RCC 7860 (cell line): ENCODE measurements around the gene GIPR.
"Not testable (repeated sequence)": the region's sequence is repeated elsewhere in the genome, so short reads cannot be mapped to it uniquely, and the experiment has no call there.

ENCODE experiments used
- DNase-seq: peaks from one replicate; pipeline ENCODE4 v3.0.0-alpha.2; 2015; ENCODE audit warnings: low spot score
- FAIRE-seq: peaks from 2 replicates; lab custom pipeline; 2012; peaks lifted over from hg19 to GRCh38; lab: Jason Lieb, UNC

The GIPR gene

DNA sequence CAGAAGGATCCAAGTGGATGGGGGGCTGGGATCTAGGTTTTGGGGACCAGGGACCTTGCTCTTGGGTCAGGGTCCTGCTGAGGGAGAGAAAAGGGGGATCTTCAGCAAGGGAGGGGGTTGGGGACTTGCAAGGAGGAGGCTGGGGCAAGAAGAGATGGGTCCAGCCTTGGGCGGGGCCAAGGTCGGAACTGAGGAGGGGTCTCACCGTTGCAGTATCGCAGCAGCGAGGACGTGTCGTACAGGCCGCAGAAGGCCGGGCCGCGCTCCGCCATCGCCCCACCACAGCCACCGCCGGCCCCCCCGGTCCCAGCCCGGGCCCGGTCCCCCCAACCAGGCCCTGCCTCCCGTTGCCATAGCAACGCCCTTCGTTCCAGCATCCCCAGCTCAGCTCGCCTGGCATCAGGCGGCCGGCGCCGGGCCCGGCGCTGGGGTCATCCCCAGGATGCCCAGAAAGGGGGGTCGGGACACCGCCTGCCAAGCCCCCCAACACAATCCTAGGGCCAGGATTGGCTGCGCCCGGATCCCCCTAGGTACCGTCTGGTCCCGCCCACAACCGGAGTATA is 22.9 kb upstream of the GIPR start:
- DNase-seq (no peak), FAIRE-seq (no peak)

DNA sequence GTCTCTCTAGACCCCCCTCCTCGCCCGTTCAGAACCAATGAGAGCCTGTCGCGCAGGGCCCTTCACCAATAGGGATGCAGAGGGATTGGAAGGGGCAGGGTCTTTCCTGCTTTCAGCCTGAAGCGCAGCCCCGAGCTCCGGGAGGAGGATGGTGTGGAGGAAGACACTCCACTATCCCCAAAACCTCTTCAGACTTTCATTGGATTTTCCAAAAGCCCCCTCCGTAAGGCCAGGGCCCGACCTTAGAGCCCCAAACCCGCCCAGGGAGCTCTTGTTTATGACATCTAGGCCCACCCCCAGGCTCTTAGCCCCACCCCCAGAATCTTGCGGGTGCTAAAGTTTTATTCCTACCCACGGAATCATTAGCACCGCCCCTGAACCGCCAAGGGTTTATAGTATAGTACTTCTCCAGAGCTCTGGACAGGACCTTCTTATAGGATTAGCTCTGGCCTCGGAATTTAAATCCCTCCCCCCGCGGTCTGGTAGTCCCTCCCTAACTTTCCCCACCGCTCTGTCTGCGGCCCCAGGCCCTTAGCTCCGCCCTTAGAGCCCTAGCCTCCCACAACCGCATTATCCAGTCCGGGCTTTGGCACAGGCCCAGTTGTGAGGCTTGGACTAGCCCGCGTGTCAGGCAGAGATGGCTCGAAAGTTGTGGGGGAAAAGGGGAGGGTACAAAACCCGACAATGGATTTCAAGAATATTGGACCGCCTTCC is 22.2 kb upstream of the GIPR start:
- FAIRE-seq (no peak), DNase-seq (peak; percentile 22)

DNA sequence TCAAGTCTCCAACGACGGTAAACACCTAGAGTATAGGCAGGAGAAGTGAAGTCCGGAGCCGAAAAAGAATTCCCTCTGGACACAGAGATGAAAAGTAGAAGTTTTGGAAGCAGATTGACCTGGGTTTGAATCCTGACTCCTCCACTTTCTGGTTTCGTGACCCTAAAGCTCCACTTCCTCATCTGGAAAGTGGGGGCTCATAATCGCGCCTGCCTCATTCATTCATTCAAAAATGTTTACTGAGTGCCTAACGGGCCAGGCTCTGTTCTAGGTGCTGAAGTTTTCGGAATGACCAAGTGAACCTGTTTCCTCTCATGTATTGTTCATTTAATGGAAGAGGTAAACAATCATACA is 21.7 kb upstream of the GIPR start:
- FAIRE-seq, result no peak
- no peak for DNase-seq

DNA sequence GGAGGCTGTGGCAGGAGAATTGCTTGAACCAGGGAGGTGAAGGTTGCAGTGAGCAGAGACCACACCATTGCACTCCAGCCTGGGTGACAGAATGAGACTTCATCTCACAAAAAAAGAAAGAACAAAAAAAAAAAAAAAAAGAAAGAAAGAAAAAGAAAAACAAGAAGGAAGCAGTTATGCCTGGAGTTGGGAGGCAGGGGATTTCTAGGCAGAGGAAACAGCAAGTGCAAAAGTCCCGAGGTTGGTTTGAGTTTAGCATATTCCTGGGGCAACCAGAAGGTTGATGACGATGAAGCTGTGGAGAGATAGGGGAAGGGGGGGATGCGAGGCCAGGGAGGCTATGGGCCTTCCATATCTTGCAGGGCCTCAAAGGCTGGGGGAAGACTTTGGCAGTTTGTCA is 17.3 kb upstream of the GIPR start:
- FAIRE-seq (no peak), DNase-seq (no peak)

DNA sequence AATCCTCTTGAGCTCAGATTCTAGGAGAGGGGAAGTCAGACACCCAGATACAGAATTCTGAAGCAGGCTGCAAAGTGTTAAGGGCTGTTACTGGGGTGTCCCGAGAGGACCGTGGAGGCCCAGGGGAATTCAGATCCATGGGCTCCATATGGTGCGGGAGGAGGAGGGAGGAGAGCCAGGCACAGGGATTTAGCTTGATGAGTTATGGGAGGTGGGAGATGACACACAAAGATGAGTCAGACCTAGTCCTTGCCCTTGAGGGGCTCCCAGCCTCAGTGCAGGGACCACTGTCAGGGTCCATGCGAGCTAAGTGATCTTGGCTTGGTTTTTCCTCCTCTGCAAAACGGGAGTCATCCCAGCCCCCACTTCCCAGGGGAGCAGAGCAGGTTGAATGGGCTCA is 14.4 kb upstream of the GIPR start:
- DNase-seq (no peak), FAIRE-seq (no peak)

DNA sequence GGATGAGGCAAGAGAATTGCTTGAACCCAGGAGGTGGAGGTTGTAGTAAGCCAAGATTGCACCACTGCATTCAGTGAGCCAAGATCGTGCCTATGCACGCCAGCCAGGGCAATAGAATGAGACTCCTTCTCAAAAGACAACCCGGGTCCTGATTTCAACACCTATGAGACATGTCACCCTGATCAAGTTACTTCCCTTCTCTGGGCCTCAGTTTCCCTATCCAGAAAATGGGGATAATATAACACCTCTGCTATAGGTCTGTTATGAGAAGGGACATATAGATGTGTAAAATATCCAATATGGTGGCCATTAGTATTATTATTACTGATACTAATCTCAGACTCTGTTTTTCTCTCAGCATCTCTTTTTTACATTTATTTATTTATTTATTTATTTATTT is 12.9 kb upstream of the GIPR start:
- DNase-seq, result no peak
- no peak for FAIRE-seq

GRCh38 chr19:45657520-45658167 is 10.4 kb upstream of the GIPR start:
- FAIRE-seq (no peak), DNase-seq (no peak)

DNA sequence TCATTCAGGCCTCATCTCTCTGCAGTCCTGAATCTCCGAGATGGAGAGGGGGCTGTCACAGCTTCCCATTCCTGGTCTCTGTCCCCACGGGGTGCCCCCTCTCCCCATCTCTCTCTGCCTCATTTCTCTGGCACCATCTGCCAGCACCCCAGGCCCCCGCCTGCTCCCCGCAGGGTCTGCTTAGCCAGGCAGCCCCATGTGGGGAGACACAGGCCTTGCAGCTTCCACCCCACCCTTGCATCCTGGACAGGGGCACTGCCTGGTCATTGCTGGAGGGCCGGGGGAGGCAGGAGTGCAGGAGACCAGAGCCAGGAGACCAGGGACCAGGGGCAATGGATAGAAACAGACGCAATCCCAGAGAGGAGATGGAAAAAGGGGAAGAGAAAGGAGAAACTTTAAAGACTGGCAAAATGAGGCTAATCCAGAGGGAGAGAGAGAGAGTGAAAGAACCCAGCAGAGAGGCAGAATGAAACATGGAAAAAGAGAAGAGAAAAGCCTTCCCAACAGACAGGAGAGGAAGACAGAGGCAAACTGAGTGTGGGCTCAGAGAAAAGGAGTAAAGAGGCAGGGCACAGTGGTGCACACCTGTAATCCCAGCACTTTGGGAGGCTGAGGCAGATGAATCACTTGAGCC is 8.8 kb upstream of the GIPR start:
- FAIRE-seq (no peak), DNase-seq (no peak)

GRCh38 chr19:45660636-45661035 is 7.4 kb upstream of the GIPR start:
- DNase-seq (no peak), FAIRE-seq (no peak)

DNA sequence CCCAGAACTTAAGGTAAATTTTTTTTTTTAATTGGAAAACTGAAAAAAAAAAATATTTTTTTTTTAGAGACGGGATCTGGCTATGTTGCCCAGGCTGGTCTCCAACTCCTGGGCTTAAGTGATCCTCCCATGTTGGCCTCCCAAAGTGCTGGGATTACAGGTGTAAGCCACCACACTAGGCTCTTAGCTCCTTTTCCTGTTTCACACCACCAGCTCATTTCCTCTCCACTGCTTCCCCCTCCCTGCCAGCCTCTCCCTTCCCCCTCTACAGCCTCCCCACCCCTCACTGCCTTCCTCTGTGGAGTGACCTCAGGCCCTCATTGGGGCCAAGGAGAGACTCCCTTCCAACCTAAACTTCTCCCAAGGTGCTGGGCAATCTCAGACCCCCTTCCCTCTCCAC is 4.2 kb upstream of the GIPR start:
- DNase-seq (no peak), FAIRE-seq (no peak)

DNA sequence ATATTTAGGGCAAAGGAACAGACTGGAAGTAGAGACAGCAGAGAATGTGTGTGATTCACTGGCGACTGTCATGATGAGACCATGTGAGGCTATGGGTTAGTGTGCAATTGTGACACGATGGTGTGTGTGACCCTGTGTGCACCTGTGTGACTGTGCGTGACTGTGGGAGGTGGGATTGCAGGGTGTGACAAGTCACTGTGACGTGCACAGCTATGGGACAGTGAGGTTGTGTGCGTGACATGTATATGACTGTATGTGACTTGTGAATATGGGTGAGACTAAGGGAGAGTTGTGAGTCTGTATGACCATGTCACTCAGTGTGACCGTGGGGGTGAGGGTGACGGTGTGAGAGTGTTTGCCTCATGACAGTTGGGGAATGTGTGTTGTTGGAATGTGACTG is 3.4 kb upstream of the GIPR start:
- FAIRE-seq, result no peak
- no peak for DNase-seq

- no peak for FAIRE-seq
- no peak for DNase-seq
These were observed 386 bp downstream of the GIPR start for GRCh38 chr19:45668342-45668871.

DNA sequence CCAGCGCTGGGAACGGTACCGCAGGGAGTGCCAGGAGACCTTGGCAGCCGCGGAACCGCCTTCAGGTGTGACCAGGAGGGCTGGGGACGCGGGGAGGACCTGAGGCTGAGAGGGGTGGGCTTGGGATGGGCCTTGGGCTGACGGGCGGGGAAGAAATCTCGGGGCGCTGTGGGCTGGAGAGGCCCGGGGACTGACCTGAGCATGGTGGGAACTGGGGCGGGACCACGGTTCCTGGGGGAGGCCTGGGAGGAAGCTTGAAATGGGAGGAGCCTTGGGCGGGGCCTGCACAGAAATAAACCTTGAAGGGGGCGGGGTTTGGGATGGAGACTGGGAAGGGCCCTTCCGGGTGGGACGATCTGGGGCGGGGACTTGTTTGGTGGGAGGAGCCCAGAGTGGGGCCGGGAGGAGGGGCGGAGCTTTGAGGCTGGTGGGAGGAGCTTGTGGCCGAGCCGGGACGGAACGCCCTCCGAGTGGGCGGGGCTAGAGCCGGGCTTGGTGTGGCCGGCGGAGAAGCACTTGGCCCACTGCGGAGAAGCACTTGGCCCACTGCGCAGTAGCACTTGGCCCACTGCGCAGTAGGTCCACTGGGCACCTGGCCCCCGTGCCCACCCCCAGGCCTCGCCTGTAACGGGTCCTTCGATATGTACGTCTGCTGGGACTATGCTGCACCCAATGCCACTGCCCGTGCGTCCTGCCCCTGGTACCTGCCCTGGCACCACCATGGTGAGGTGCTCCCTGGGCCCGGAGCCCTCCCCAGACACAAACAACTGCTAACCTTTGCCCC is 2.8 kb downstream of the GIPR start:
- no peak for FAIRE-seq

DNA sequence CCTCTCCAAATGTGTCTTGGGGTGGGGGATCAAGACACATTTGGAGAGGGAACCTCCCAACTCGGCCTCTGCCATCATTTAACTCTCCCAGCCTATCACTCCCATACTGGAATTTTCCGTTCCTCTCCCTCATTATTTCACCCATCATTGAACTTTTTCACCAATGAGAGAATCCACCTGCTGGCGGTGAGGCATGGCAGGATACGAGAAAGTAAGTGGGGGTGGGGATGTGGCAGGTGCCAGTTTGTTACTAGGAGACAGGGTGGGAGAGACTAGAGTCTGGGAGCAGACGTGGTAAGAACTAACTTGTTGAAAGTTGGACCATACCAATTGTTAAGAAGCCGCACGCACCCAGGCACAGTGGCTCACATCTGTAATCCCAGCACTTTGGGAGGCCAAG is 6.9 kb downstream of the GIPR start:
- FAIRE-seq (no peak), DNase-seq (no peak)

More for the DNA sequence above, 2.8 kb downstream of the GIPR start:
- DNase-seq, result no peak

- DNase-seq, result no peak
- no peak for FAIRE-seq
These were observed 8.8 kb downstream of the GIPR start for GRCh38 chr19:45676851-45677263.

DNA sequence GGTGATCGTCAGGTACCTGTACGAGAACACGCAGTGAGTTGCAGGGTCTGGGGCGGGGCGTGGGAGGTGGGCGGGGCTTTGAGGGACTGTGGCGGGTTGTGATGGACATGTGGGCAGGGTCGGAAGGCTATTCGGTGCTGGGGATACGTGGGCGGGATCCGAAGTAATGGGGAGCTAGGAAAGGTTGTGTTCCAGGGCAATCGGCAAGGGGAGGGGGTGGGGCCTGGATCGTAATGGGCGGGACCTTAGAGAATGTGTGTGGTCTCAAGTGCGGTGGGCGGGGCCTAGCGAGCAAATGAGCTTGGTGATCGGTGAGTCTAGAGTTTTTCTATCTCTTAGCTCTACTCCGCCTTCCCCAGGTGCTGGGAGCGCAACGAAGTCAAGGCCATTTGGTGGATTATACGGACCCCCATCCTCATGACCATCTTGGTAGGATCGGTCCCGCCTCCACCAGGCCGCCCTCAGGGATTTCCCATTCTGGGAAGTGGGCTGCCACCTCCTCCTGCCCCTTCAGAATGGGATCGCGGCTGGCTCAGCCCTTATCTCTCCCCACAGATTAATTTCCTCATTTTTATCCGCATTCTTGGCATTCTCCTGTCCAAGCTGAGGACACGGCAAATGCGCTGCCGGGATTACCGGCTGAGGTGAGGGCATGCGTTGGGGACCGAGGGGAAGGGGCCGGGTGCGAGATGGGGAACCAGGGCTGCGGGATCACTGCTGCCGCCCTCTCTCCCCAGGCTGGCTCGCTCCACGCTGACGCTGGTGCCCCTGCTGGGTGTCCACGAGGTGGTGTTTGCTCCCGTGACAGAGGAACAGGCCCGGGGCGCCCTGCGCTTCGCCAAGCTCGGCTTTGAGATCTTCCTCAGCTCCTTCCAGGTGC is 9.6 kb downstream of the GIPR start:
- no peak for DNase-seq
- FAIRE-seq, result no peak

DNA sequence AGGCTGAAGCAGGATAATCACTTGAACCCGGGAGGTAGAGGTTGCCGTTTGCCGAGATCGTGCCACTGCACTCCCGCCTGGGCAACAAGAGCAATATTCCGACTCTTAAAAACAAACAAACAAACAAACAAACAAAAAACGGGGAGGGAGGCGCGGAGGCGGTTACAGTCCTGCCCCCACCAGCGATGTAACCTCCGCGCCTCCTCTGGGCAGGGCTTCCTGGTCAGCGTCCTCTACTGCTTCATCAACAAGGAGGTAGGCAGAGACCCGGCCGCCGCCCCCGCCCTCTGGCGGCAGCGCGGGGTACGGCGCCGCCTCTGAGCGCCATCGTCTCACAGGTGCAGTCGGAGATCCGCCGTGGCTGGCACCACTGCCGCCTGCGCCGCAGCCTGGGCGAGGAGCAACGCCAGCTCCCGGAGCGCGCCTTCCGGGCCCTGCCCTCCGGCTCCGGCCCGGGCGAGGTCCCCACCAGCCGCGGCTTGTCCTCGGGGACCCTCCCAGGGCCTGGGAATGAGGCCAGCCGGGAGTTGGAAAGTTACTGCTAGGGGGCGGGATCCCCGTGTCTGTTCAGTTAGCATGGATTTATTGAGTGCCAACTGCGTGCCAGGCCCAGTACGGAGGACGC is 13.5 kb downstream of the GIPR start:
- FAIRE-seq (no peak), DNase-seq (peak; percentile 67)

DNA sequence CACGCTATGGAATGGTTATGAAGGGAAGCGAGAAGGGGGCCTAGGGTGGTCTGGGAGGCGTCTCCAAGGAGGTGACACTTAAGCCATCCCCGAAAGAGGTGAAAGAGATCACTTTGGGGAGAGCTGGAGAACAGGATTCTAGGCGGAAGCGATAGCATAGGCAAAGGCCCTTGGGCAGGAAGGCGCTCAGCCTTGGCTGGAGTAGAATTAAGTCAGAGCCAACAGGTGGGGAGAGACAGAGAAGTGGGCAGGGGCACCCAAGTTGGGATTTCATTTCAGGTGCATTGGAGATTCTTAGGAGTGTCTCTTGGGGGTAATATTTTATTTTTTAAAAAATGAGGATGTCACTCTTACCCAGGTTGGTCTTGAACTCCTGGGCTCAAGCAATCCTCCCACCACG is 14.1 kb downstream of the GIPR start:
- no peak for DNase-seq

DNA sequence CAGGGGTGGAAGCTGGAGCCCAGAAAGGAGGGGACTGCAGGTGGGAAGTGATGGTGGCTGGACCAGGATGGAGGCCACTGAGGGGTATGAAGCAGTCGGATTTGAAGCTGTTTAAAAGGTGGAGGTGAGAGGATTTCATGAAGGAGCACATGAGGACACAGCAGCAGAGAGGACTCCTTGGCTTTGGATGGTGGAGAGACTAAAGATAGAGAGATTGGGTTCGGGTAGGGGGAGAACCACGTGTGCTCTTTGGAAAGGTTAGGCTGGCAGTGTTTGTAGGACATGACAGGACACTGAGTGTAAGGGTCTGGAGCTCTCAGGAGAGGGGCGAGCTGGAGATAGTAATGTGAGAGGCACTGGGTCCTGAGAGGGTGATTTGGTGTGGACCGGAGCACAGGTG is 14.9 kb downstream of the GIPR start:
- DNase-seq (no peak), FAIRE-seq (no peak)

More for the DNA sequence above, 14.1 kb downstream of the GIPR start:
- FAIRE-seq, result no peak

- not testable (repeated sequence) for DNase-seq, FAIRE-seq
These were observed 17.0 kb downstream of the GIPR start for GRCh38 chr19:45685045-45685444.
